Stimulated activated CD4-positive, alpha-beta T cell treated with anti-CD3 and anti-CD28 coated beads, TNF-alpha, amount 100 ng/mL, for 48 hours (primary cell): Measurements from ENCODE around the gene PTTG1IP.
"Not testable (repeated sequence)": the region's sequence is repeated elsewhere in the genome, so short reads cannot be mapped to it uniquely, and the experiment has no call there.

Experiments
- DNase-seq, 3 donors: peaks; one replicate each; pipeline ENCODE4 v3.0.0-alpha.2; 2020; ENCODE audit warnings: low read depth in 3 of 3

Gene PTTG1IP

DNA sequence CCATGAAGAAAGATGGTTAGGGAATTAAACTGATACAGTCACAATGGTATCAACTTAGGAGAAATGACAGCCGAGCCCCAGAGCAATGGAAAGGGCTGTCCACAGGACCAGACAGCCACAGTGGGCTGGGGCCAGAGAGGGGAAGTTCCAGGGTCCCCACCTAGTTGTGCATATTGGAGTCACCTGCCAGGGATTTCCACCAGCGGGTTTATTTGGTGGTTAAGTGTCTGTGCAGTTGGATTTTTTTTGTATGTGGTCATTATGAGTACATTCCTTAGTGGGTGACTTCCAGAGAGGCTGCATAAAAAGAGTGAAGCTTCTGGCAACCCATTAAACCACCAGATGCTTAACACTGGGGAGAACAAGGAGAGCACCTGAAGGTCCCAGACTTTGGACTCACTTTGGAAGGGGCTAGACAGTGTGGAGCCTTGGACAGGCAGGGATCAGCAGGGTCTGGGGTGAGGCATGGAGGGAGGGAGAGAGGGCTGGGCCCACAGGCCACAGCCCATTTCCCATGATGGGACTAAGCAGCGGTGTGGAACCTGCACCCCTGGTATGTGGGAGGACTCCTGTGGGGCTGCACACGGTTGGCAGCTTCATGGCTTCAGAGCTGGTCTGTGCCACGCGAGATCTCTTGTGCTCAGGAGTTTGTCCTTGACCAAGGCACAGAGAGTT, 7.8 kb upstream of the PTTG1IP start:
- no peak for DNase-seq

GRCh38 chr21:44880405-44881197, 7.1 kb upstream of the PTTG1IP start:
- DNase-seq, result no peak

GRCh38 chr21:44879238-44879637, 5.7 kb upstream of the PTTG1IP start:
- DNase-seq, result not testable (repeated sequence)

DNA sequence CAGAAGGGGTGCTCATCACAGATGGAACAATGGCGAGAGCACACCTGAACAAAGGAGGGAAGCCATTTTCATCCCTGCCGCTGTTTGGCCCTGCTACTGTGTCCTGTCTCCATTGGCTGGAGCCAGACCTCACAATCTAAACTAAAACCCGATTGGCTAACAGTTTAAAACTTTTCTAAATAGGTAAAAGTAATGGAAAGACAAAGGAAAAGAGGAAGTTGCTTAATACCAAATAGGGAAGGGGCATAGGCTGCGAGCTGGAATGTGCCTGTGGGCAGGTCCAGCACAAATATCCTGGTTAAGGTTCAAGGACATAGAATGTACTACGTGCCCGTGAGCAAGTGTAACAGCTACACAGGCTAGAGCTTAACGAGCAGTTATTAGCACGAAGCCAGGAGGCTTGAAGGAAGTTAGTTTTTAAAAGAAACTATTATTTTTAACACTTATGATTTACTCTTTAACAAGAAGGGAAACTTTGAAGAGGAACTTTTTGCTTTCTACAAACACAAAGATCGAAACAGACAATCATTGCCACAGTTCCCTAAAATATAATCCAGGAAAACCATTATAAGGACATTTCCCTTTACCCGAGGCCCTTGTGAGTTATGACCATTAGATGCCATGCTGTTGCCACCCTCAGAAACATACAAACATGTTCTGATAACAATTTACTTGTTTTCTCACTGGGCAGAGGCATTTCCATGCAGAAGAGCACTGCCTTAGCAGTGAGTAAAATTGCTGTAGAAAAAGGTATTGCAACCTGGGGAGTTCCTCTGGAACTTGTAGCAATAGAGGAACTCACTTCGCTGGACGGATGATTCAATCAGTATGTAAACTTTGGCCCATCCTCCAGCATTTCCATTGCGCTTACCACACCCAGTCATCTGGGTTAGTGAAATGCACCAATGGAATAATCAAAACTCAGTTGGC, 4.8 kb upstream of the PTTG1IP start:
- no peak for DNase-seq

DNA sequence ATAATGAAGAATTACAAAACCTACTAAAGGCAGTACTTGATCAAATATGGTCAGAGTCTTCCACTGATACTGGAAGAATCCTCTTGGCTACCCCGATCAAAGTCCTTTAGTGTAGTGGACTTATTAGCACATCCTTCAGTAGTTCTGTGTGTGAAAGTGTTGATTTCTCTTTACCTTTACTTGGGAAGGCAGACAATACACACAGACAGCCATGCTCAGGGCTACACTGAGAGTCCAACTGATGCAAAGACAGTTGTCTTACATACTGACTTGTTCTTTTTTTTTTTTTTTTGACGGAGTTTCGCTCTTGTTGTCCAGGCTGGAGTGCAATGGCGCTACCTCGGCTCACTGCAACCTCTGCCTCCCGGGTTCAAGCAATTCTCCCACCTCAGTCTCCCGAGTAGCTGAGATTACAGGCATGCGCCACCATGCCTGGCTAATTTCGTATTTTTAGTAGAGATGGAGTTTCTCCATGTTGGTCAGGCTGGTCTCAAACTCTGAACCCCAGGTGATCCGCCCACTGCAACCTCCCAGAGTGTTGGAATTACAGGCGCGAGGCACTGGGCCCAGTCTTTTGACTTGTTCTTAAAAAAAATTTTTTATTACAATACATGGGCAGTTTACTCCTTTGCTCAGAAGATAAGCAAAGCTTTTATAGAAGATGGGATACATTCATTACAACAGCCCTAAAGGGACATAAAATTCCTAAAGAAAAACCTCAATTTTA, 3.5 kb upstream of the PTTG1IP start:
- no peak for DNase-seq

GRCh38 chr21:44875316-44875700, 1.8 kb upstream of the PTTG1IP start:
- no peak for DNase-seq

- DNase-seq, result no peak
Observed at GRCh38 chr21:44874497-44875315, 1.2 kb upstream of the PTTG1IP start.

DNA sequence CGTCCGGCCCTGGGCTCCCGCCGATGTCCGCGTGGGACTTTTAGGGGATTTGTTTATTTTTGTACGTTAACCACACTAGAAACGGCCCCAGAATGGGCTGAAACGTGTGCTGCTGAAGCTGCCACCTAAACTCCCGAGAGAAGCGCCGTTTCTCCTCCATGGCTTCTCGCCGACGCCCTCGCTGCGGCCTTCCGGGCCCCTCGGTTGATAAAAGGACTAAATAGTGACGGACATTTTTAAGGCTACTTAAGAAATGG, 678 bp upstream of the PTTG1IP start:
- no peak for DNase-seq

DNA sequence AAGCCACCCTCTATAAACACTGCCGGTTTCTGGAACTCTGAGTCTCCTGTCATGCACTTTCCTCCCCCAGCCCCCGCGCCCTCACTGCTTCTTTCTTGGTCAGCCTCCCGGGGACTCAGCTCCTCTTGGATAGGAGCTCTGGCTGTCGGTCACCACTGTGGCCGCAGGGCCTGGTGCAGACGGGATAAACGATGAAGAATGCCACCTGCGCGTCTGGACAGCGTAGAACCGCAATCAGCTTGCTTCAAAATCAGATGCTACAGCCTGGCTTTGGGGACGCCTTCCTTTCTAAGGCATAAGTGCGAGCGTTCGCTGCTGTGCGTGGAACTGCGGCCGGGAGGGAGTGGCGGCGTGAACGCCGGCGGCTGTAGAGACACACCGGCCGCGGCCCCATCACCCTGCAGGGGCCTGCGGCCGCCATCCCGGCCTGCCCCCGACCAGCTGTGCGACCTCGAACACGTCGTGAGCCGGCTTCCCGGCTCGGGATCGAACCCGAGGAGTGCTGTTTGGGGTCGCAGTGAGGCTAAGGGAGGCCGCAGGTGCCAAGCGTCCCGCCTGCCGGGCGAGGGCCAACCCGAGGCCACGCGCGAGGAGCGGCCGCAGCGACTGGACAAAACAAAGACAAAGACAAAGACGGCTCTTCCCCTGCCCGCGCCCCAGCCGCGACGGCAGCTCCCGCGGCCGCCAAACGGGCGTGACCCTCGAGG, 688 bp downstream of the PTTG1IP start:
- DNase-seq, result no peak

DNA sequence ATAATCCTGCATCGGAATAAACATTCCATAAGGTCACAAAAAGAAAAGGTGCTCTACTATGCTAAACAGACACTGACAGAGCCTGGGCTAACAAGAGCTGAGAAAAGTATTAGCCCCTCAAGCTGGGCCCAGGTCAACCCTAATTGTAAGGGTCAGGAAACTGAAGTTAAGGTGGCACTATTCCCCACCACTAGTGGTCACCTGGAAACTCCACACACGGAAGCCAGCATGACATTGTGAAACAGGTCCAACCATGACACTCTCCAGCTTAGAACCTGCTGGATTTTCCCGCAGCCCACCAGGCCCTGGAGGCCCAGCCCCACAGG, 1.2 kb downstream of the PTTG1IP start:
- no peak for DNase-seq

DNA sequence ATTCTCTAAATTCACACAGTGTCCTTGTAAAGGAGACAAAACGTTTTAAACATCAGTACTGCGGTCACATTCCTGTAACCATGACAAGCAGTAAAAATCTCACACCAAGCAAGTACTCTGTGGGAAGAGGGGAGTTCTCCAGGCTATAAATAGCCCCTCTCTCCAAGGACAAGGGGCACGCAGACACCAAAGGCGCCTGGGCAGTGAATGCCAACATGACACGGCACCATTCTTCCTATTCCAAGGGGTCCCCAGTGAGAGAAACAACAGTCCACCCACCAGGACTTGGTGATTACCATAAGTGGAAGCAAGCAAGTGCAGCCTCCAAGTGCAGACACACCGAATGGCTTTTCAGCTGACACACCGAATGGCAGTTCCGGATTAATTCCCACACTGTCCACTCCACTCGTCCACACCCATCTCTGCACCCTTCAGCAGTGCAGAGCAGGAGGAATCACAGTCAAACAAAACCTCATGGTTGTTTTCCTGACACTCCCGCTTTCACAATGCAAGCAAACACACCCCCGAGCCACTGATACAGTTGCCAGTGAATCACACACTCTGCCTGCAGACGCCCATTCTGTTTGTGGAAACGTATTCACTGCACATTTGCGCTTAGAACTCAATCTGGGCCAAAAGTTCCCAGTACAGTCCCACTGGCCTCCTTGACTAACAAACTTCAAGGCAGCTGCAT, 1.8 kb downstream of the PTTG1IP start:
- DNase-seq, result no peak

GRCh38 chr21:44870748-44871495, 2.6 kb downstream of the PTTG1IP start:
- DNase-seq, result no peak

DNA sequence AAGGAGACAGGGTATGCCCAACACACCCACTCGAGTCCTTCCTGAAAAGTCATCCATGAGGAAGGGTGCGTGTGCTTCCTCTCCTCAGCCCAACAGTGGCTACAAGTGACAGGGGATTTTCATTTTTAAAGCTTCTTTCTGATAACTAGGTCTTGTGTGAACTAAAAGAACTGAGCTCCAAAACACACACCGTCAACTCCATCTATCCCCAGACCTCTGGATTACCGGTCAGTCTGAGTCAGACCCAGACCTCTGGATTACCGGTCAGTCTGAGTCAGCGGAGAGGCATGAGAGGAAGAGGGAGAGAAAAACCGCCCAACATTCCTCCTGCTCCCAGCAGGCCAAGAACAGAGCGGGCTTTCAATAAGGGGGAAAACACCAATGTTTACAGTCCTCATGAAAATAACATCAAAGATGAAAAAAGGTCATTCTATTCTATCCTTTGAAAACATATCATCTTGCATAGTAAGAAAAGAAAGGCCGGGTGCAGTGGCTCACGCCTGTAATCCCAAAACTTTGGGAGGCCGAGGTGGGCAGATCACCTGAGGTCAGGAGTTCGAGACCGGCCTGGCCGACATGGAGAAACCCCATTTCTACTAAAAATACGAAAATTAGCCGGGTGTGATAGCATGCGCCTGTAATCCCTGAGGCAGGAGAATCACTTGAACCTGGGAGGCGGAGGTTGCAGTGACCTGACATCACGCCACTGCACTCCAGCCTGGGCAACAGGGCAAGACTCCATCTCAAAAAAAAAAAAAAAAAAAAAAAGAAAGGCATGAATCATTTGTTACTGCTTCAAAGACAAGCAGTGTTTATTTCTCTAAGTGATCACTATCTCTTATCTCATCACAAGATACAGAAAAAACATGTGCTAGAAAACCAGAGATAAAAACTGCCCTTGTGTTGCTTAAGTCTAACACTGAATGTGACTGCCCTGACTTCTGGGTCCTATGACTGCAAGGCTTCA, 3.4 kb downstream of the PTTG1IP start:
- DNase-seq, result no peak

DNA sequence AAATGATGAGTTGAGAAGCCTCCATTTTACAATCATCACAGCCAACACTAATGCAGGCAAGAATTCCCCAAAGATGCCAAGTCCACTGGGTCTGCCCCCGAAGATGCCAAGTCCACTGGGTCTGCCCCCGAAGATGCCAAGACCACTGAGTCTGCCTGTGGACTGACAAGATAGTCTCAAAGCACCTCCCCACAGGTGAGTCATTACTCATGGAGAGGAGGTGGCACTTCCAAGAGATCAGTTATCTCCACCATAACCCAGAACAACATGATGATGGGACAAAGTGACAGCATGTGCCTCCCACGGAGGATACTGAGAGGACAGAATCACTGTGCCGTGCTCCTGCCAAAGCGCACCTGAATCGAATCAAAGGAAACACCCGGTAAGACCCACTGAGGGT, 4.8 kb downstream of the PTTG1IP start:
- no peak for DNase-seq

DNA sequence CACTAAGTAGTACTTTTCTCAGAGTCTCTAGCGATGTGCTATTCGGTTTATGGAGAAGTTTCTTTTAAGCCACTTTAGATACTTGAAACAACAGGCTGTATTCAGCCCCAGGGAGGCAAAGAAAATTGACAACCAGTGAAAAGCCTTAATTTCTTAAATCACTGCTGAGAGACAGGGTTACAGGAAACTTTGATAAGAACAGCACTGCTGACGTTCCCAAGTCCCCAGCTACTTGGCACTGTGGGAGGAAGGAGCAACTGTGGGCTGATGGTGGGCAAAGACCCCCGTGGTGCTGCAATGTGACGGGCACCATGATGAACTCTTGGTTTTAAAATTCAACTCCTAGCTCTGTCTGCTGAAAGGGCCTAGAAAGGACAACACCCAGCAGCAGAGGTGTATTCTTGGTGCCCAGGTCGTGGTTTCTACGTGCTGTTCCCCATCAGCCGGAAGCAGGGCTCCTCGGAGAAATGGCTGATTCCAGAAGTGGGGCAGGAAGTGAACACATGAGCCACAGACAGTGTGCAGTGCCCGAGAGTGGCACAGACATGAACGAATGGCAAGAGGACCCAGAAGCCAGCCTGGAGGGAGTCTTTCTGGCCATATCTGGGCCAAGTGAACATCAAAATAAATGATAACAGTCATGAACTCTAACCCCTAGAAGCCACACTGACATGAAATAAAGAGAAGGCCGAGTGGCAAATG, 5.3 kb downstream of the PTTG1IP start:
- peak in 1 of 3 donors; percentile 25 for DNase-seq

- DNase-seq, result no peak
Observed at GRCh38 chr21:44867464-44867863, 6.0 kb downstream of the PTTG1IP start.

GRCh38 chr21:44866780-44867179, 6.7 kb downstream of the PTTG1IP start:
- DNase-seq, result no peak
